ENCODE measurements around the gene RAB3GAP2.
"Not testable (repeated sequence)": the region's sequence is repeated elsewhere in the genome, so short reads cannot be mapped to it uniquely, and the experiment has no call there.

The RAB3GAP2 gene, protein sequence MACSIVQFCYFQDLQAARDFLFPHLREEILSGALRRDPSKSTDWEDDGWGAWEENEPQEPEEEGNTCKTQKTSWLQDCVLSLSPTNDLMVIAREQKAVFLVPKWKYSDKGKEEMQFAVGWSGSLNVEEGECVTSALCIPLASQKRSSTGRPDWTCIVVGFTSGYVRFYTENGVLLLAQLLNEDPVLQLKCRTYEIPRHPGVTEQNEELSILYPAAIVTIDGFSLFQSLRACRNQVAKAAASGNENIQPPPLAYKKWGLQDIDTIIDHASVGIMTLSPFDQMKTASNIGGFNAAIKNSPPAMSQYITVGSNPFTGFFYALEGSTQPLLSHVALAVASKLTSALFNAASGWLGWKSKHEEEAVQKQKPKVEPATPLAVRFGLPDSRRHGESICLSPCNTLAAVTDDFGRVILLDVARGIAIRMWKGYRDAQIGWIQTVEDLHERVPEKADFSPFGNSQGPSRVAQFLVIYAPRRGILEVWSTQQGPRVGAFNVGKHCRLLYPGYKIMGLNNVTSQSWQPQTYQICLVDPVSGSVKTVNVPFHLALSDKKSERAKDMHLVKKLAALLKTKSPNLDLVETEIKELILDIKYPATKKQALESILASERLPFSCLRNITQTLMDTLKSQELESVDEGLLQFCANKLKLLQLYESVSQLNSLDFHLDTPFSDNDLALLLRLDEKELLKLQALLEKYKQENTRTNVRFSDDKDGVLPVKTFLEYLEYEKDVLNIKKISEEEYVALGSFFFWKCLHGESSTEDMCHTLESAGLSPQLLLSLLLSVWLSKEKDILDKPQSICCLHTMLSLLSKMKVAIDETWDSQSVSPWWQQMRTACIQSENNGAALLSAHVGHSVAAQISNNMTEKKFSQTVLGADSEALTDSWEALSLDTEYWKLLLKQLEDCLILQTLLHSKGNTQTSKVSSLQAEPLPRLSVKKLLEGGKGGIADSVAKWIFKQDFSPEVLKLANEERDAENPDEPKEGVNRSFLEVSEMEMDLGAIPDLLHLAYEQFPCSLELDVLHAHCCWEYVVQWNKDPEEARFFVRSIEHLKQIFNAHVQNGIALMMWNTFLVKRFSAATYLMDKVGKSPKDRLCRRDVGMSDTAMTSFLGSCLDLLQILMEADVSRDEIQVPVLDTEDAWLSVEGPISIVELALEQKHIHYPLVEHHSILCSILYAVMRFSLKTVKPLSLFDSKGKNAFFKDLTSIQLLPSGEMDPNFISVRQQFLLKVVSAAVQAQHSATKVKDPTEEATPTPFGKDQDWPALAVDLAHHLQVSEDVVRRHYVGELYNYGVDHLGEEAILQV (N-terminal part only)

DNA sequence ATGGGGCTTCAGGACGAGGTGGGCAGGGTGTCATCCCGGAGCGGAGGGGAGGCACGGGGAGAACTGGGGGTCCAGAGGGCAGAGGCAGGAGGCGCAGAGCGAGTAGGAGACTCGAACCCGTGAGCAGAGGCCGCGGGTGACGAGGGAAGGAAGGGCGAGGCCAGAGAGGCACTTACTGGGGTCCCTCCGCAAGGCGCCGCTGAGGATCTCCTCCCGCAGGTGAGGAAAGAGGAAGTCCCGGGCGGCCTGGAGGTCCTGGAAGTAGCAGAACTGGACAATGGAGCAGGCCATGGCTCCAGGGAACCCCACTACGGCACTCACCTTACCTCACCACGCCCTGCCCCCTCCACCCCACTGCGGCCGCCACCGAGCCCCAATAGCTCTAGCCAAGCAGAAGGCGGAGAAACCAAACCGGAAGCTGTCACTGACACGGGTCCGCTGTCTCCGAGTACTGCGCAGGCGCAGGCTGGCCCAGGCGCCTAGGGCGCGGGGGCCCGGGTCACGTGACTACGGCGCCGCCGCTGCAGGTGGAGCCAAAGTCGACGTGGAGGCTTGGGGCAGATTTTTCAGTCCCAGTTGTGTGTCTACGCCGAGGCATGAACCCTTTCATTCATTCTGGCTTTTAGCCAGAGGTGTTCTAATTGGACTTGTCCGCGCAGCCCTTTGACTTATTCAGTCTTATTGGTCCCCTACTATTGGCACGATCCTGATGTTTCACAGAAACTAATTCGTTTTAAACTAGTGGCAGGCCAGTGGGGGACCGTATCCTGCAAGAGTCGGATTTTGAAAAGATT, at the start of gene RAB3GAP2:
TSS of gene RAB3GAP2 (minus strand) at position 407 of the 794 bp plus-strand sequence. CDS start at position 291, 116 bp downstream.
- Mint-ChIP-seq H3K4me1 (ENCODE audit: low read depth) (peaks cover 18% of the 10 kb centered on the region), H3K27ac (no peak within 1 kb of the TSS), H3K36me3 (ENCODE audit: low read depth) (peaks cover 12% of the 10 kb centered on the region), H3K4me3 (no peak within 1 kb of the TSS), H3K27me3 (peaks cover 5% of the 10 kb centered on the region), H3K9me3 (no peaks in the 10 kb centered on the region)

DNA sequence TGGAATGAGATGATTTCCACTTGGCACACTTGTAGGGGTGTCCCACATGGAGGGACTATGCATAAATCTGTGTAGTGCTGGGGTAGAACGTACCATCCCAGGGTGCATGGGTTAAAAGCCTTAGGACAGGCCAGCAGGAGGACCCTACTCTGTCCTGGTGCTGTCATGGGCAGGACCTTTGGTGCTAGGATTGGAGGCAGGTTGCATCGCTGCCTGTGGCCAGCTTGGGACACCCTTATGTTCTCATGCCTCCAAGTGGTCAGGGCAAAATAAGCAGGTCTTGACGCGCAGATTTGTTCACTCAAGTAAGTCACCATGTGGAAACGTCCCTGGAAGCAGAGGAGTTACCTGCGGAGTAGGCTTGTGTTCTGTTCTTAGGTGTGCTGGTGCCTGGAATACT, 49.5 kb upstream of the RAB3GAP2 start:
- Mint-ChIP-seq H3K27me3 (peaks cover 4% of the 10 kb centered on the region), H3K36me3 (ENCODE audit: low read depth) (no peaks in the 10 kb centered on the region), H3K9me3 (no peaks in the 10 kb centered on the region), H3K4me1 (ENCODE audit: low read depth) (no peaks in the 10 kb centered on the region), H3K27ac (no peak overlapping the region), H3K4me3 (no peak overlapping the region)

DNA sequence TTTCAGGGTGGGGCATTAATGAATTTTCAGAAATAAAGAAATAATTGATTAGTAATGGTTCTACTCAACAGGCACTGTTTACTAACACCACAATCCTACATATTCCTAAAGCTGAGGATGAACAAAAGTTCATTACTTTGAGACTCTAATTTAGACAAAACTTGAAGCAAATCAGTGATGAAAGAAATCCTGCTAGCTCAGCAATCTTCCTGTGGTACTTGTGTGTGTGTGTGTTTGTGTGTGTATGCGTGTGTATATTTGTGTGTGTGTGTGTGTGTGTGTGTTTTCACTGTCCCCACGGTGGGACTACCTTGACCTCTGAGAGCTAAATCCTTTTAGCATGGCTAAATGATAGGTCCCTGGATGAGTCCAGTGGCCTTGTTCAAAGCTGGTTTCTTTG, 48.5 kb upstream of the RAB3GAP2 start:
- H3K4me1 Mint-ChIP-seq (ENCODE audit: low read depth) = no peaks in the 10 kb centered on the region
- no peak overlapping the region for H3K4me3 Mint-ChIP-seq
- H3K27me3 Mint-ChIP-seq = peaks cover 7% of the 10 kb centered on the region
- no peaks in the 10 kb centered on the region for H3K36me3 Mint-ChIP-seq (ENCODE audit: low read depth)
- no peaks in the 10 kb centered on the region for H3K9me3 Mint-ChIP-seq
- no peak overlapping the region for H3K27ac Mint-ChIP-seq

DNA sequence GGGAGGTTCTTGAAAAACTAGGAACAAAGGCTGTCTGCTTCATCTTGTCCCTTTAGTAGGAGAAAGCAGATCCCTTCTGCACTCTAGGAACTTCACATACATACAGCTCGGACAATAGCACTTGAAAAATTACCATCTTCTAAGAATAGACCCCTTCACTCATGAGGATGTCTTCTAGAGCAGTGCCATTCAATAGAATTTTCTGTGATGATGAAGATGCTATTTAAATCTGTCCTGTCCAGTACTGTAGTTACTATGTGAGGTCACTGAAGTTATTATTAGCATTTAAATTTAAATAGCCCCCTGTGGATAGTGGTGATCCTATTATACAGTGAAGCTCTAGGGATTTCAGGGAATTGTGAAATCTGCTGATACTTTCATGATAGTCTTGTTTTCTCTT, 46.4 kb upstream of the RAB3GAP2 start:
- Mint-ChIP-seq H3K36me3 (ENCODE audit: low read depth) (no peaks in the 10 kb centered on the region), H3K27me3 (peaks cover 3% of the 10 kb centered on the region), H3K27ac (no peak overlapping the region), H3K9me3 (no peaks in the 10 kb centered on the region), H3K4me1 (ENCODE audit: low read depth) (no peaks in the 10 kb centered on the region), H3K4me3 (no peak overlapping the region)

DNA sequence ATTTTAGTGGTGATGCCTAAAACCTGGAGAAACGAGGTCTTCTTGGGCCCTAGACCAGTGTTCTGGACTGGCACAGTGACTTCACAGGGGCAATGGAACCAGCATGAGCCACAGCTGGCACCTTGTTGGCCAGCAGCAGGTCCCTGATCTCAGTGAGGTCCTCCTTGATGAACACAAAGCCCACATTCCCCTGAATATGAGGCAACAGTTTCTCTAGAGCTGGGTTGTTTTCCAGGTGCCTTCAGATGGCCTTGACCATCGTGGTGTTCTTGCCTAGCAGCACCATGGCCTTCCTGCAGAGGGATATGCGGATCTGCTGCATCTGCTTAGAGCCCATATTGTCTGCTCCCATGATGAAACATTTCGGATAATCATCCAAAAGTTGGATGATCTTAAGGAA, 44.9 kb upstream of the RAB3GAP2 start:
- Mint-ChIP-seq H3K9me3 (no peaks in the 10 kb centered on the region), H3K4me3 (no peak overlapping the region), H3K36me3 (ENCODE audit: low read depth) (no peaks in the 10 kb centered on the region), H3K4me1 (ENCODE audit: low read depth) (no peaks in the 10 kb centered on the region), H3K27me3 (peaks cover 3% of the 10 kb centered on the region), H3K27ac (no peak overlapping the region)

DNA sequence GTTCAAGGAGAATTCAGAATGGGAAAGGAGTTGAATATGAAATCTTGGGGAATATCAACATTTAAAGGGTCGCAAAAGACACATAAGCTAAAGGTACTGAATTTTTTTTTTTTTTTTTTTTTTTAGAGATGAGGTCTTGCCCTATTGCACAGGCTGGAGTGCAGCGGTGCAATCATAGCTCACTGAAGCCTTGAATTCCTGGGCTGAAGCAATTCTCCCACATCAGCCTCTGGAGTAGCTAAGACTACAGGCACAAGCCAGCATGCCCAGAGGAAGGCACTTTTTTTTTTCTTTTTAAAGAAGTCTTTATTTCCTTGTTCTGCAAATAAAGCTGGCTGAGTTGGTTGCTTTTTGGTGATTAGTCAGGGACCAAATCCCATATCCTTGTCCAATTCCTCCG, 44.1 kb upstream of the RAB3GAP2 start:
- Mint-ChIP-seq H3K27ac (no peak overlapping the region), H3K9me3 (no peaks in the 10 kb centered on the region), H3K4me1 (ENCODE audit: low read depth) (no peaks in the 10 kb centered on the region), H3K36me3 (ENCODE audit: low read depth) (no peaks in the 10 kb centered on the region), H3K4me3 (no peak overlapping the region), H3K27me3 (peaks cover 3% of the 10 kb centered on the region)

DNA sequence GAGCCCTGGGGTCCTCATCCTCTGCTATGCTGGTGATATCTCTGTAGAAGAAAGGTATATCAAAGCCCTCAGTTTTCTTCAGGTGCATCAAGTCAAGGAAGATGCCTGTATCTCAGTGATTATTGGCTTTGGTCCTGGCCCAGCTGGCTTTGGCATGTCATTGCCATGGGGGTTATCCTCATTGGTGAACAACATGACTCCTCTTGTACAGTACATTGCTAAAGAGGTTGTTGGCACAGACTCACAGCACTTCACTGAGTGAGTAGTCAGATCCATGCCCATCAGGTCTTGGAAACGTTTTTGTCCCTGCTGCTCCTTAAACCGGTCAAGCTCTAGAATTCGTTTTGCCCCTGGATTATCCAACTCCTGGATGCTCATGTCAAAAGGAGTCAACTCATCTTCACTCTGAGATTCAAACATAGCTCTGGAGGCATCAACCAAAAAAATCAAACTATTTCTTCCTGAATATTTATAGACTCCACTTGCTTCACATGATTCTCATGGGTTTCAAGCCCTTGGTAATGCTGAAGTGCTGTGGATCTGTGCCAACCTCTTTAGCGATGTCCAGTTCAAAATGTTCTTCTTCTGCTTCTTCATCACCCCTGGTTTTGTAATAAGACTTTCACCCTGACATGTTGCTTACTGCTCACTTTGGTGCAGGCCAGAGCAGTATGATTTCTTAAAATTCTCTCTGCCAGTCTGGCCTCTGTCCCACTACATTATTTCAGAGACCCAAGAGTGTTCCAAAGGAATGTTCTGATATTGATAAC, 43.0 kb upstream of the RAB3GAP2 start:
- Mint-ChIP-seq H3K9me3 (no peaks in the 10 kb centered on the region), H3K4me1 (ENCODE audit: low read depth) (no peaks in the 10 kb centered on the region), H3K27ac (no peak overlapping the region), H3K27me3 (peaks cover 3% of the 10 kb centered on the region), H3K36me3 (ENCODE audit: low read depth) (no peaks in the 10 kb centered on the region), H3K4me3 (no peak overlapping the region)

DNA sequence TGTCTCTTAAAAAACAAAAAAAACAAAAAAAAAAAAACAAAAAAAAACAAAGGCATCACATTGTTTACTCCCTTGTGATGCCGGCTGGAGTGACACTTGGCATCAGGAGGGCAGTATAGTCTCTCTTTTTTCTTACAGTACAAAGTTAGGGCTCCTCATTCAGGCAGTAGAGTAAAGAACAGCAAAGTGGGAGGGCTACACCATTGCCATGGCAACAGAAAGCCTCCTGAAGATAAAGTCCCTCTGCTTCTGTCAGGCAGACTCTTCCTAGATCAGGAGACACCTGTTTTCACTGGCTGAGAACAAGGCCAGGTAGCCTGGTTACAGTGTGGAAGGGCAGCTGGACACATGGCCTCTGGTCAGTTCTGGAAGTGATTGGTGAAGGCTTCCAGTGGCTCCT, 41.3 kb upstream of the RAB3GAP2 start:
- Mint-ChIP-seq H3K36me3 (ENCODE audit: low read depth) (no peaks in the 10 kb centered on the region), H3K4me3 (no peak overlapping the region), H3K27me3 (peaks cover 12% of the 10 kb centered on the region), H3K27ac (no peak overlapping the region), H3K4me1 (ENCODE audit: low read depth) (no peaks in the 10 kb centered on the region), H3K9me3 (no peaks in the 10 kb centered on the region)

DNA sequence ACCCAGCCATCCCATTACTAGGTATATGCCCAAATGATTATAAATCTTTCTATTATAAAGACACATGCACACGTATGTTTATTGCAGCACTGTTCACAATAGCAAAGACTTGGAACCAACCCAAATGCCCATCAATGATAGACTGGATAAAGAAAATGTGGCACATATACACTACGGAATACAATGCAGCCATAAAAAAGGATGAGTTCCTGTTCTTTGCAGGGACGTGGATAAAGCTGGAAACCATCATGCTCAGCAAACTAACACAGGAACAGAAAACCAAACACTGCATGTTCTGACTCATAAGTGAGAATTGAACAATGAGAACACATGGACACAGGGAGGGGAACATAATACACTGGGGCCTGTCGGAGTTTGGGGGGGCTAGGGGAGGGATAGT, 37.9 kb upstream of the RAB3GAP2 start:
- not testable (repeated sequence) for H3K27ac Mint-ChIP-seq; H3K4me3 Mint-ChIP-seq; H3K36me3 Mint-ChIP-seq (ENCODE audit: low read depth); H3K9me3 Mint-ChIP-seq; H3K4me1 Mint-ChIP-seq (ENCODE audit: low read depth)
- H3K27me3 Mint-ChIP-seq = peaks cover 20% of the 10 kb centered on the region

DNA sequence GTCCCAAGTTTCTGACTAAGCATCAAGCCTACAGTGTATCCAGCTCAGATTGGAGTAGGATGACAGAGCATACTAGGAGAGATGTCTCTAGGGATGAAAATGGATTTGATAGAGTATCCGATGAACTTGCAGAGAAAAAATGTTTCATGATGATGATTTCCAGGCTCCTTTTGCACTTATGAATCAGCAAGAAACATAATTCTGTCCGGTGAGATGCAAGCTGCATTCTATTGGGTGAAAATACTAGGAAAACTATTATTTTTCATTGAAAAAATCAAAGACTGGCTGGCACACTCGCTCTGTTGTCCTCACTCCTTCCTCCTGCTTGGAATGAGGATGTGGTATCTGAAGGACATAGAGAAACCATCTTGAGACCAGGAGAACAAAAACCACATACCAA, 35.4 kb upstream of the RAB3GAP2 start:
- Mint-ChIP-seq H3K4me3 (no peak overlapping the region), H3K4me1 (ENCODE audit: low read depth) (no peaks in the 10 kb centered on the region), H3K27ac (no peak overlapping the region), H3K27me3 (peaks cover 33% of the 10 kb centered on the region), H3K9me3 (peaks cover 4% of the 10 kb centered on the region), H3K36me3 (ENCODE audit: low read depth) (no peaks in the 10 kb centered on the region)

DNA sequence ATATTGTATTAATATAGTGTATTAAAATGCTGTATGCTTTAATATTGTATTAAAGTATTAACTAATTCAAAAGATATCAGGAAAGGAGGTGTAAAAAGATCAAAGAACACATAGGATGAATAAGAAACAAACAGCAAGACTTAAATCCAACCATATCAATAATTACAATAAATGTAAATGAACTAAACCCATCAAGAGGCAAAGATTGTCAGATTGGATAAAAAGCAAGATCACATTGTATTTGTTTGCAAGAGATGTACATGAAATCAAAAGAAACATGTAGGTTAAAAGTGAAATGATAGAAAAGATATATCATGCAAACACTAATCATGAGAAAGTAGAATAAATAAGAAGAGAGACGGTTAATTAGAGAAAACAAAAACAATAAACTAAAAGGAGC, 34.1 kb upstream of the RAB3GAP2 start:
- H3K27me3 Mint-ChIP-seq = peaks cover 35% of the 10 kb centered on the region
- no peak overlapping the region for H3K4me3 Mint-ChIP-seq
- no peaks in the 10 kb centered on the region for H3K4me1 Mint-ChIP-seq (ENCODE audit: low read depth)
- peaks cover 4% of the 10 kb centered on the region for H3K9me3 Mint-ChIP-seq
- no peak overlapping the region for H3K27ac Mint-ChIP-seq
- H3K36me3 Mint-ChIP-seq (ENCODE audit: low read depth) = no peaks in the 10 kb centered on the region

DNA sequence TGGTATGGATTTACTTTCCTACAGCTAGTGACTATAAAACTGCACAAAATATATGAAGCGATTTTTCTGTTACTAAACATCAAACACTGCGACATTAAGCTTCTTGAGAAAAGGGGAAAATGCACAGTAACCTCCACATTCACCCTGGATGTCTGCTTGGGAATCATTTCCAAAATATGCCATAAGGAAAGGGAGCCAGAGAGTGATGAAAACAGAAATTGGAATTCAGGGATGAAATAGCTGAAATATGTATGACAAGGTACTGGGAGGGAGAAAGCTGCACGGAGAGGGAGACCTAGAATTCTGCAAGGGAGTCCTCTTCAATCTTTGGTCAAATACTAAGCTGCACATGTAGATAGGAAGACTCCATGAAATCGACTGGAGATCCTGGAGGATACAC, 31.6 kb upstream of the RAB3GAP2 start:
- Mint-ChIP-seq H3K9me3 (peaks cover 4% of the 10 kb centered on the region), H3K4me3 (no peak overlapping the region), H3K27ac (no peak overlapping the region), H3K4me1 (ENCODE audit: low read depth) (no peaks in the 10 kb centered on the region), H3K36me3 (ENCODE audit: low read depth) (no peaks in the 10 kb centered on the region), H3K27me3 (peaks cover 27% of the 10 kb centered on the region)

DNA sequence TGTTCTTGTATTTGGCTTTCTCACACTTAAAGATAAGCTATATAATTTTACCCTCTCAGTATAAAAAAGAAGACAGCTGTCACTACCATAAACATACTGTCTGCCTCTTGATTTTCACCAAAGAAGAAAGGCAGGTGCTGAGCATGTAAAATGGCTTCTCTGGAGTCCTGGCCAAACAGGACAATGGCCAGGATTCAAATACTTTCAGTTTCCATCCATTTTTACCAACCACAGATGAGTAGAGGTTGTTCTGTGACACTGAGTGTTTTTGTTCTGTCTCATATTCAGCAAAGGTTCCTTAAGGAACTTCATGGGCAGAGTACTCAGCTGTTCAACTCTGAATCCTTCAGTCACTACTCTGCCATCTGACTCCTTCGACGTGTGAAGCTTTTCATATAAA, 29.4 kb upstream of the RAB3GAP2 start:
- H3K36me3 Mint-ChIP-seq (ENCODE audit: low read depth) = no peaks in the 10 kb centered on the region
- H3K4me3 Mint-ChIP-seq = no peak overlapping the region
- H3K4me1 Mint-ChIP-seq (ENCODE audit: low read depth) = no peaks in the 10 kb centered on the region
- peaks cover 4% of the 10 kb centered on the region for H3K9me3 Mint-ChIP-seq
- H3K27ac Mint-ChIP-seq = no peak overlapping the region
- peaks cover 19% of the 10 kb centered on the region for H3K27me3 Mint-ChIP-seq

All from stimulated activated naive CD8-positive, alpha-beta T cell treated with anti-CD3 and anti-CD28 coated beads, Interleukin-15, Interleukin-2, amounts not matched to agents 100 ng/mL and 50 ng/mL, for 24 hours (primary cell).